Femur (tissue), 1 donor: ENCODE results near the gene ISCA2.
A peak's percentile ranks its signal among the peaks of the same experiment; 100 is the strongest.

ENCODE experiments used
- DNase-seq: peaks from one replicate; pipeline ENCODE4 v3.0.0-alpha.2; 2017

The ISCA2 gene

GRCh38 chr14:74509587-74510222 is 16.1 kb downstream of the ISCA2 start:
- peak; percentile 12 for DNase-seq

GRCh38 chr14:74510223-74510931 is 16.8 kb downstream of the ISCA2 start:
- peak; percentile 27 for DNase-seq

GRCh38 chr14:74510959-74511409 is 17.4 kb downstream of the ISCA2 start:
- peak; percentile 19 for DNase-seq

- DNase-seq: no peak
Observed at GRCh38 chr14:74511966-74512830, 18.6 kb downstream of the ISCA2 start.

- peak; percentile 83 for DNase-seq
Observed at GRCh38 chr14:74514471-74514941, 20.9 kb downstream of the ISCA2 start.

- DNase-seq: no peak
Observed at GRCh38 chr14:74515891-74516412, 22.4 kb downstream of the ISCA2 start.

- no peak for DNase-seq
Observed at GRCh38 chr14:74516451-74517160, 23.0 kb downstream of the ISCA2 start.

- peak; percentile 37 for DNase-seq
Observed at GRCh38 chr14:74517731-74518130, 24.2 kb downstream of the ISCA2 start.

- no peak for DNase-seq
Observed at GRCh38 chr14:74518221-74518620, 24.7 kb downstream of the ISCA2 start.

- DNase-seq: peak; percentile 26
Observed at GRCh38 chr14:74519316-74520074, 25.9 kb downstream of the ISCA2 start.

- DNase-seq: no peak
Observed at GRCh38 chr14:74521756-74522155, 28.2 kb downstream of the ISCA2 start.

- DNase-seq: no peak
Observed at GRCh38 chr14:74522740-74523139, 29.2 kb downstream of the ISCA2 start.

- DNase-seq: no peak
Observed at GRCh38 chr14:74524076-74524811, 30.7 kb downstream of the ISCA2 start.

- DNase-seq: no peak
Observed at GRCh38 chr14:74524812-74525135, 31.2 kb downstream of the ISCA2 start.

GRCh38 chr14:74525361-74525851 is 31.8 kb downstream of the ISCA2 start:
- no peak for DNase-seq

- DNase-seq: no peak
Observed at GRCh38 chr14:74526854-74527585, 33.5 kb downstream of the ISCA2 start.

GRCh38 chr14:74527736-74528280 is 34.2 kb downstream of the ISCA2 start:
- DNase-seq: no peak

- DNase-seq: no peak
Observed at GRCh38 chr14:74528406-74528805, 34.8 kb downstream of the ISCA2 start.

- no peak for DNase-seq
Observed at GRCh38 chr14:74528886-74529285, 35.3 kb downstream of the ISCA2 start.

GRCh38 chr14:74531006-74531405 is 37.4 kb downstream of the ISCA2 start:
- DNase-seq: no peak
